K562 (cell line): ENCODE data around the gene ST3GAL3. TPM values are rescaled to one million over a fixed set of nuclear protein-coding genes. Genes with fewer than 3 reads are reported as not detected.
A peak's percentile ranks its signal among the peaks of the same experiment; 100 is the strongest.

Experiments
- ATAC-seq: fragments of 200-7000 bp; cut with Tn5 transposase; 3 replicates; pipeline ENCODE4 v1.9.1; 2020; ENCODE audit warnings: moderate library complexity
- BruUV-seq: library from RNA; stranded (reverse); fragments of 400-500 nt; replicated peaks from 2 replicates; lab custom pipeline; 2021; lab: Mats Ljungman, UMichigan
- CTCF ChIA-PET: fragments of 300-600 bp; formaldehyde crosslinking; extraction: SDS; loops from one replicate; lab custom pipeline; 2021; ENCODE audit warnings: low intra/inter-chr PET ratio; lab: Yijun Ruan, JAX
- POLR2A ChIA-PET: fragments of 300-600, 350-650 bp; sonication (Branson Sonifier 250); formaldehyde crosslinking; extraction: SDS; loops from one replicate; lab custom pipeline; 2021; ENCODE audit warnings: antibody characterized with exemption, inconsistent platforms; lab: Yijun Ruan, JAX
- DNase-seq, 4 experiments: peaks; one replicate each; pipeline versions ENCODE4 v3.0.0 to v3.0.0-alpha.2; 2011 to 2018; ENCODE audit warnings: low spot score in 3 of 4, mixed read lengths in 3 of 4; ENCODE audit errors: extremely low read depth in 1 of 4
- FAIRE-seq: peaks from 2 replicates; lab custom pipeline; 2011; peaks lifted over from hg19 to GRCh38; lab: Jason Lieb, UNC
- H2AFZ ChIP-seq: 2 replicates; pipeline ENCODE4 v1.6.0; 2011; ENCODE audit warnings: low read depth, low read length, control low read depth, inconsistent platforms
- H3K27ac ChIP-seq: fragments of 200-600 bp; 3 replicates; pipeline ENCODE4 v1.8.0; 2011; ENCODE audit warnings: low read depth, mild to moderate bottlenecking, control low read depth, inconsistent platforms, low read length, moderate library complexity, mixed read lengths; ENCODE audit errors: extremely low read depth
- H3K27me3 ChIP-seq, 2 experiments: fragments of 300-600 bp in 1 of 2; 2 replicates in 1 of 2; 3 replicates in 1 of 2; pipeline versions ENCODE4 v1.6.0 to v1.8.0; 2011; ENCODE audit warnings: inconsistent platforms in 2 of 2, low read length in 2 of 2, mild to moderate bottlenecking in 1 of 2, mixed read lengths in 1 of 2, moderate library complexity in 1 of 2; ENCODE audit not compliant: control insufficient read depth in 2 of 2, insufficient read depth in 2 of 2
- H3K36me3 ChIP-seq: fragments of 300-600 bp; 3 replicates; pipeline ENCODE4 v1.8.0; 2011; ENCODE audit warnings: mild to moderate bottlenecking, low read length, inconsistent platforms; ENCODE audit not compliant: control insufficient read depth, insufficient read depth
- H3K4me1 ChIP-seq, 2 experiments: fragments of 200-600 bp in 1 of 2; replicated peaks in 1 of 2; 2 replicates in 1 of 2; 3 replicates in 1 of 2; pipeline versions ENCODE4 v1.5.1 to v1.8.0; 2011; ENCODE audit warnings: inconsistent platforms in 2 of 2, low read length in 2 of 2, mild to moderate bottlenecking in 1 of 2, mixed read lengths in 1 of 2, moderate library complexity in 1 of 2; ENCODE audit not compliant: control insufficient read depth in 2 of 2, insufficient read depth in 2 of 2
- H3K4me2 ChIP-seq: 2 replicates; pipeline ENCODE4 v1.6.1; 2011; ENCODE audit warnings: low read length, control low read depth, inconsistent platforms, mixed read lengths; ENCODE audit not compliant: insufficient read depth
- H3K4me3 ChIP-seq: fragments of 200-600 bp; sonication (generic), shearing (Covaris generic); 2 replicates; pipeline ENCODE4 v1.5.1; 2016; ENCODE audit warnings: control low read depth, inconsistent platforms
- H3K79me2 ChIP-seq: fragments of 200-600 bp; 3 replicates; pipeline ENCODE4 v1.8.0; 2011; ENCODE audit warnings: low read length, inconsistent platforms; ENCODE audit not compliant: control insufficient read depth, insufficient read depth
- H3K9ac ChIP-seq, 2 experiments: 2 replicates each; pipeline versions ENCODE4 v1.6.0 to v1.6.1; 2011; ENCODE audit warnings: low read depth in 2 of 2, low read length in 2 of 2, control low read depth in 1 of 2, inconsistent platforms in 1 of 2, mild to moderate bottlenecking in 1 of 2, mixed read lengths in 1 of 2; ENCODE audit not compliant: insufficient read depth in 1 of 2
- H3K9me1 ChIP-seq: one replicate; pipeline ENCODE4 v1.6.0; 2011; ENCODE audit warnings: inconsistent platforms, mild to moderate bottlenecking, low read length, moderate library complexity; ENCODE audit not compliant: control insufficient read depth, insufficient read depth
- H3K9me3 ChIP-seq: replicated peaks from 2 replicates; pipeline ENCODE4 v1.5.1; 2011; ENCODE audit warnings: low read depth, low read length, inconsistent platforms; ENCODE audit not compliant: control insufficient read depth, insufficient read depth
- H4K20me1 ChIP-seq: replicated peaks from 2 replicates; pipeline ENCODE4 v1.6.1; 2011; ENCODE audit warnings: low read length, inconsistent platforms, mixed read lengths; ENCODE audit not compliant: control insufficient read depth, insufficient read depth
- CHD1 ChIP-seq: fragments of 200-600 bp; sonication (generic); IDR thresholded peaks from one replicate; pipeline ENCODE4 v1.6.1; 2012; ENCODE audit warnings: mild to moderate bottlenecking, moderate library complexity, low read length, inconsistent platforms
- SFPQ ChIP-seq: fragments of 200-400 bp; formaldehyde crosslinking; IDR thresholded peaks from 2 replicates; pipeline ENCODE4 v1.6.1; 2017; ENCODE audit warnings: mild to moderate bottlenecking, low read depth, low read length, moderate library complexity
- U2AF2 ChIP-seq: fragments of 200-400 bp; formaldehyde crosslinking; optimal IDR thresholded peaks from 2 replicates; pipeline ENCODE3; 2017; ENCODE audit warnings: low read depth, mild to moderate bottlenecking, low read length
- WGBS: fragments of 100-300 bp; shearing (Covaris generic); methylation state at CpG from one replicate; pipeline ENCODE4 v1.1.6; 2016; ENCODE audit warnings: low coverage, mixed read lengths; ENCODE audit not compliant: insufficient coverage; ENCODE audit errors: missing lambda C conversion rate; 5-methylcytosine and 5-hydroxymethylcytosine counted together
- in situ Hi-C: fragments of 300-500 bp; cut with MboI; formaldehyde crosslinking; loops from 4 replicates; pipeline ENCODE4 v1.15.0; 2018; ENCODE audit warnings: inconsistent platforms, mixed read lengths
- intact Hi-C: fragments of 100-400 bp; cut with micrococcal nuclease; formaldehyde crosslinking; loops from 2 replicates; pipeline ENCODE4 v1.14.2; 2022
- polyA plus RNA-seq, 8 experiments: library from polyadenylated mRNA; depleted of rRNA in 4 of 8; stranded (reverse) in 5 of 8; unstranded in 3 of 8; fragments of >200 nt; fragmentation: Nextera tagmentation in 2 of 8; fragmentation: Illumina TruSeq in 1 of 8; extraction: Ambion mirVana in 2 of 8; extraction: Trizol in 1 of 8; gene quantifications; 2 replicates each; pipeline versions ENCODE4 v1.2.1 to v1.2.3, GENCODE V29; 2011 to 2014; ENCODE audit warnings: inconsistent platforms in 1 of 8, missing spikeins in 1 of 8
- total RNA-seq, 7 experiments: library from RNA; depleted of rRNA in 6 of 7; stranded (reverse); fragments of >200 nt in 6 of 7; fragmentation: Illumina TruSeq in 2 of 7; extraction: Trizol in 2 of 7; gene quantifications; 2 replicates each; pipeline versions ENCODE4 v1.2.1 to v1.2.3, GENCODE V29; 2011 to 2021; ENCODE audit warnings: low replicate concordance in 1 of 7

Gene ST3GAL3
- total and polyA plus RNA-seq, 9 of the 15 experiments (the other 6 are each of a cell fraction or from before 2014, with no cell fraction given) = 1.2 to 18.9 (median 11.0) TPM

- WGBS = 81% methylated on average over 4 of the region's 4 CpGs
- no peak overlapping the region for H2AFZ ChIP-seq
- intact Hi-C loops = no loop called here
- ATAC-seq (no peak), FAIRE-seq (peak; percentile 26), DNase-seq (no peak)
- no peak overlapping the region for H3K27ac ChIP-seq
- H3K4me3 ChIP-seq = no peak overlapping the region
- in situ Hi-C loops = no loop called here
- CTCF ChIA-PET = no interaction called here
- no peak overlapping the region for H3K4me2 ChIP-seq
- POLR2A ChIA-PET = interaction anchor here (0.6 to 1.7 kb wide), 3 partner anchors 8 to 85 kb away, joined by 3 to 6 read pairs (median 6); no protein-coding TSS in a partner anchor
- BruUV-seq = no TSS peak
- peaks cover 30% of the 10 kb centered on the region for H3K79me2 ChIP-seq
- H3K9me3 ChIP-seq = no peaks in the 10 kb centered on the region
- no peaks in the 10 kb centered on the region for H3K9me1 ChIP-seq
- peaks cover 16 to 35% of the 10 kb centered on the region in 2 experiments; a peak in 4 of 5 replicates for H3K4me1 ChIP-seq
- H3K36me3 ChIP-seq = peaks cover 22% of the 10 kb centered on the region
- TF ChIP-seq CHD1 = no peak
- TF ChIP-seq U2AF2 = no peak
- TF ChIP-seq SFPQ = no peak
- 0 out of 2 replicates have a peak, but pooled peaks cover 7% of the 10 kb centered on the region for H4K20me1 ChIP-seq
- H3K9ac ChIP-seq = no peak overlapping the region
- H3K27me3 ChIP-seq = no peaks in the 10 kb centered on the region
Measured at GRCh38 chr1:43951021-43951985, 244.0 kb downstream of the ST3GAL3 start.
